GM18499 (cell line): ENCODE data around the gene CSNK1D.
"Not testable (repeated sequence)": the region's sequence is repeated elsewhere in the genome, so short reads cannot be mapped to it uniquely, and the experiment has no call there.

Experiments used
- ATAC-seq: cut with Tn5 transposase; IDR thresholded peaks from one replicate; pipeline ENCODE4 v1.9.1; 2021; ENCODE audit warnings: moderate number of reproducible peaks; ENCODE audit not compliant: insufficient read depth, unreplicated experiment

CSNK1D gene

GRCh38 chr17:82254096-82254495 is 19.4 kb downstream of the CSNK1D start:
- ATAC-seq: not testable (repeated sequence)

DNA sequence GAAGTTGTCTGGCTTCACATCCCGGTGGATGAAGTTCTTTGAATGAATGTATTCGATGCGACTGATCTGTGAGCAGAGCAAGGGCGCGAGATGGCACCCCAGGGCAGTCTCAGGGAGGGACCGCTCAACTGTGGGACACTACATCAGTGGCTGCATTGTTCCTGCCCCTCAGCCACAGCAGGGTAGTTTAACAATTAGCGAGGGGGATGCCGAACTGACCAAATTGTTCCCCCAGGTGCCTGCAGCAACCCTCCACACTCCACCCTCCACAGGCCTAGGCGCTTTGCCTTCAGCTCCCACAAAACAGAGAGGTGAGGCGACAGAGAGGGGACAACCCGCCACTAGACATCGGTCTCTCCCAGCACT is 20.3 kb downstream of the CSNK1D start:
- ATAC-seq: no peak

- no peak for ATAC-seq
These were observed 20.9 kb downstream of the CSNK1D start for GRCh38 chr17:82252511-82253178.

DNA sequence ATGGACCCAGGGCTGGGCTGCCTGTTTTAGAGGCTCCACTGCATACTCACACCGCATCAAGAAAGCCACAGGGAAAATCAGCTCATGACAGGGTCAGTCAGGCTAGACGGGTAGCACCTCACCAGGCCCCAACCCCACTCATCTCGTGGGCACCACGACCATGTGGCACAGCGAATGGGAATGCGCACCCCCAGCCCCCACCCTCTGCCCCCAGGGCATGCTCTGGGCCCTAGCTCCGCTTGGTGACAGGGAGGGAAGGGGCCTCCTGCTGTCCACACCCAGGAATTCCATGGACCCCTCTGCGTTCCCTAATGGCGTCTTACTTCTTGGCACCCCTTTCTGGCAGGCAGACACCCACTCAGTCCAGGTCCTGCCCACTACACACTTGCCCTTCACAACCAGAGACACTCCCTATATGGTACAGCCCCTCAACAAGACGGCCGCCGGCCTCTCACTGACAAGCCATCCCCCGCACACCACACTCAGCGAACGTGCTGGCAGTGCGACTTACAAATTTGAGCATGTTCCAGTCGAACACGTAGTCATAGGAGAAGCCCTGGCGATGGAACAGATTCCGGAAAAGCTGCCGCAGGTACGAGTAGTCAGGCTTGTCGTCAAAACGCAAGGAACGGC is 22.5 kb downstream of the CSNK1D start:
- ATAC-seq: no peak

- ATAC-seq: no peak
These were observed 23.5 kb downstream of the CSNK1D start for GRCh38 chr17:82249896-82250581.

DNA sequence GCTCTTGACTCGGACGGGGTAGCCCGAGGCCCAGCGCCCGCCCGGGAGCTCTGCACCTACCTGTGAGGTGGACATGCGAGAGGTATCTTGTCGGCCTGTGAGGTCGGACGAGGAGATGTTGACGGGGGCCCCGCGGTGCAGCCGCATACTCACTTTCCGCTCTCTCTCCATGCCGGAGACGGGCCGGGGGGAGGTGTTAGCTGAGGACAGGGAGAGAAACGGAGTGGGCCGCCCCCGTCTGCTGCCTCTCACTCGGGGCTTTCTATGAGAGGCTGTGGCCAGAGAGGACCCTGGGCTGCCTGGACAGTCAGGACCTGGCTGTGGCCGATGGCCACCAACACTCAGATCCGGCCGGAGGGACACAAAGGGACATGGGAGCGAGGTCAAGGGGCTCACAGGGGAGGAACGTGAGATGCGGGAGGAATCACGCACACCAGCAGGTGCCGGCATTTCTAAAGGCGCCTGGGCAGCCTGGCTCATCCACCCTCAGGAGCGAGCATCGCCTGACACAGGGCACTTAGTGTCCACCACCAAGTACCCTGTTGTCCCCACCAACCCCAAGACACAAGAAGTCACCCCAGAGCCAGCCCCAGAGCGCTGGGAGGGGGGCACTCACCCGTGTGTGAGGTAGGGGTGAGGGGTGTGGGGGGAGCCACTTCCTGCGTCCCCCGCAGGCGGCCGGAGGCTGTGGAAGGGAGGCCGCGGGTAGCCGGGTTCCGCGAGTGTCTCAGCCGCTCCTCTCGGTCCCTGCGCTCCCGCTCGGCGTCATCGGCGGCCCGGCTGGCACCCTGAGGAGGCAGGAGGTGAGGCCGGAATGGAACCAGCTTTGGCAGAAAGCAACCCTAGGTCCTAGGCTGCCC is 24.5 kb downstream of the CSNK1D start:
- no peak for ATAC-seq

GRCh38 chr17:82247856-82248671 is 25.4 kb downstream of the CSNK1D start:
- ATAC-seq: no peak

- ATAC-seq: no peak
These were observed 26.2 kb downstream of the CSNK1D start for GRCh38 chr17:82247182-82247823.

- no peak for ATAC-seq
These were observed 26.9 kb downstream of the CSNK1D start for GRCh38 chr17:82246365-82247181.

DNA sequence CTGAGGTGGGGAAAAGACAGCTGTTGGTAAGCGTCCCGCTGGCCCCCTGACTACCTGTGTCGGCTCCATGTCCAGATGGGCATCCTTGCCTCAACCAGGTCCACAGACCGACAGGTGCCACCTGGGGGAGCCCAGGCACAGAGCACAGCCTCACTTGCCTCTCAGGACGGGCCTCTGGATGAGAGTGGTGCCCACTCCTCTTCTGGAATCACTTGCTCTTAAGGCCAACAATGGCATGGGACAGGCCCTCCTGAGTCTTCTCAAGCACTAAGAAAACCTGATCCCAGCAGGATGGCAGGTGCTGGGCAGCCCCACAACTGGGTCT is 27.5 kb downstream of the CSNK1D start:
- no peak for ATAC-seq

DNA sequence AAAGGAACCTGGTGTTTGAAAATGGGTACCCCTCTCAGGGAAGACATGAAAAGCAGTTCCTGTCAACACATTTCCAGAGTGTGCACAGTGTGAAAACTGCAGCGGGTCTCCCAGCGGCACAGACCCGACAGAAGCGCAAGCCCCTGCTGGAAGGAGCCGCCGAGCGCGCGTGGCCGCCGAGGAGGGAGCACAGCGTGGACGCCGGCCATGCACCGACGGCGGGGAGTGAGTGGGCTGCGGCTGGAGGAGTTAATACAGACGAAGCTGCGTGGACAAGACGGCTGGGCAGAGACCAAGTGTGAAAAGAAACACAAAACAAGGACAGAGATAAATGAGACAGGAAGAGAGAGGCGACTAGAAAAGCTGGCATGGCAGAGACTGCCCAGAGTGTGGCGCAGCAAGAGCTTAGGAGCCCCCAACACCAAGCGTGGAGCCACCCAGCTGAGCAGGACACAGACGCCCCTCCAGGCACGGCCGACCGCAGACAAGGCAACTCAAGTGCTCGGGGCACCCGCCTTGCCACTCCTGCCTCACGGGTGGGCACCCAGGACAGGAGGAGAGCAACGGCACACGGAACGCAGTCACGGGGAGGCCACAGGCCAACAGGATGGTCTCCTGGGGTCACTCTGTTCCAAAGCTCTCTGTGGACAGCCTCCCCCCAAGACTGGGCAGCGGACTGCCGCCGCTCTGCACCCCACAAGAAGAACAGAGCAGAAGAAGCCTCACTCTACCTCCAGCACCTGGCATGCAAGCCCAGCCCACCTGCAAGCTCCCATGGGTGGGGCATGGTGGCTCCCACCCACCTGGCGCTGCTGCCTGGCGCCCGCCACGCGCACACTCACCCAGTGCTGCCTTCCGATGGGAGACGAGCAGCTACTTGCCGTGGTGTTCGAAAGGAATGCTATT is 28.1 kb downstream of the CSNK1D start:
- no peak for ATAC-seq

DNA sequence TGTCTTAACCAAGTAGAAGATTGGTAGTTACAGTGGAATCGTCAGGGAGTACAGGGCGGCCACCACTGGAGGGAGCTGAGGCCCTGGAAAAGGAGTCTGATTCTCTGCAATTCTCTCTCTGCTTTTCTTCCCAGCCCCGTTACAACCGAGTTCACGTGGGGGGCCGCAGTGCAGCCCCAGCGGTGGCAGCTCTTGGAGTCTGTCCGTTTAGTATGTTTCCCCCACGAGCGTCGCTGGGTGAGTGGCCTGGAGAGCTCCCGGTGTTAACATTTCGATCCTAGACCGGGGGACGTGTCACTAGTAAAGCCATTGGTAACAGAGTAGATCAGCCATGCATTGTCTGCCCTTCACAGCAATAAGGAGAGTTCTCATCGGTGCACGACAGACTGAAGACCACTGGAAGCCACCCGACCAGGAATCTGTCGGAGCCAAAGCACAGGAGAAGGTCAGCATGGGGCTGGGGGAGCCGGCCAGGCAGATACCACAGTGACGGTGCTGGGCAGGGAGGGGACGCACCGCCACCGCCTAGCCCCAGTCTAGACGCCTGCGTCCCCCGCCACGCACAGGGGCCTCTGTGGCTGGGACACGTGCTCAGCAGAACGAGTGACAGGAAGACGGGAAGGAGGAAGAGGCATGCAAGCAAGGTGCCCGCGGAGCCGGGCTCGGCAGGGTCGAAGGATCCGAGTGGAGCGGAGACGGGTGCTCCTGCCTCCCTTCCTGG is 28.9 kb downstream of the CSNK1D start:
- no peak for ATAC-seq

GRCh38 chr17:82243648-82244412 is 29.7 kb downstream of the CSNK1D start:
- ATAC-seq: no peak

DNA sequence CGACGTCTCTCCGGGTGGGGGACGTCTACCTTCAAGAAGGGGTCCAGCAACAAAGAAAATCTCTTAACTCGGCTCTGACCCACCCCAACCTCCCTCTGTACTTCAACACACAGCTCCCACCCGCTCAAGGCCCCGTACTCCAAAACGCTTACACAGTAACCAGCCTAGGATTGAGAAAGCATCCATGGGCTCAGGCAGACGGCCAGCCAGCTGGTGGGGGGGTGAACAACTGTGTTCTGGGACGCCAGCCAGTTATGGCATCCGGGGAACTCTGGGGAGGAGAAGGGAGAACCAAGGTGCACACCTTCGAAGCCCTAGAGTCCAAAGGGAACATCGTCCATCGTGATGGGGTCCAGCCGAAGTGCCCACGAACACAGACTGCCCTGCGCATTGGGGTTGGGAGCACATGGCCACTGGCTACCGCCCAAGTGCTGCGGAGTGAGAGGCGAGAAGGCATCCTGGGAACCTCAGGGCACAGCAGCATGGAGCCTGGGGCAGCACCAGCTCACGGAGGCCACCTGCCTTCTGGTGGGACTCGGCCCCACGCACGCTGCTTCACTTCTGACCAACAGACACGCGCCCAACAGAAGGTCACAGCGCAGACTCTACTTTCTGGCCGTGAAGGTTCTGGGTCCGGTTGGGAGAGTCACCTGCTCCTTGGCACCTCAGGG is 30.4 kb downstream of the CSNK1D start:
- no peak for ATAC-seq

DNA sequence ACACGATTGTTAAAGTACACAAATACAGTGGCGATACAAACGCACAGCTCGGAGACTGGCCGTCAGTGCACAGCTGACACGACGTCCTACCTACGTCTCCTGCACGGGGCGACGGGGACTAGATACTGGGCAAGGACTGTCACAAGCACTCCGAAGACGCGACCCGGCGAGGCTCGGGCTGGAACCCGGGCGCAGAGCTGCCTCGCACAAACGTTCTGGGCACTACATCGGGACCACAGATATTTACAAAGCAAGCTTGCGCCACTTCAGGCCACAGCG is 30.9 kb downstream of the CSNK1D start:
- no peak for ATAC-seq
